Measurements from ENCODE around the gene OR9Q1.
"Not testable (repeated sequence)": the region's sequence is repeated elsewhere in the genome, so short reads cannot be mapped to it uniquely, and the experiment has no call there.

Gene OR9Q1

DNA sequence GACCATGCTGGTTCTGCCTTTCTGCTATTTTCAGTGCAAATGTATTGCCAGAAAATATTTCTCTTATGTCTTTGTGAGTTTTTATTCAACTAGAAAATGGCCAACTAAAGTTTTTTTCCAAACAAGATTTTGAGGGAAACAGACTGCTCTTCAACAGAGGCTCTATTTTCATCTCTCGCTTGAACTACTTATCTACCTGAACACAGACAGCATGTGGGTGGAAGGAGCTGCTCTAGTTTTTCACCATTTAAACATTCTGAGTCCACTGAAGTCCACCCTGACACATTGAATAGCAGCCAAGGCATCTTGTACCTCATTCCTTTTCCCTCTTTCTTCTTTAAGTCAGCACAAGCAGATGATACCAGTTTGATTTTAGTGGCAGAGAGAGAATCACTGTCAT lies 111.5 kb downstream of the OR9Q1 start:
- no peak for DNase-seq (ENCODE audit: low spot score)

- DNase-seq (ENCODE audit: low spot score): no peak
Measured at GRCh38 chr11:58142761-58143160, 119.1 kb downstream of the OR9Q1 start.

GRCh38 chr11:58152781-58153180 lies 129.1 kb downstream of the OR9Q1 start:
- DNase-seq (ENCODE audit: low spot score): no peak

DNA sequence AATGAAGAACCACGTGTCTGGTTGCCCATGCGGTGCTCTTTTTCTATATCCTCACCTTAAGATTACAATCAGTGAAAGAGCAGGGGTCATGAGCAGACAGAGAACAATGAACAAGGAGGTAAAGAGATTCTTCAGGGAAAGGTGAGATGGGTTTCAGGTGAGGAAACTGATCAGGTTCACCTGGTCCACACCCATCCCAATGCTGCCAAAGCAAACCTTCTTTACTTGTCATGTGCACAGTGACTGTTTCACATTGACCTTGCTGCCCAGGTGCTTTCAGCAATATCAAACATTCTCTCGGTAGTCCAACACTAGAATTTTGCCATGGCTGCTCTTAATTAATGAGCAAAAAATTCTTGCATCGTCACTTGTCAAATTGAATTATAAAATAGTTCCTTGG lies 140.7 kb downstream of the OR9Q1 start:
- DNase-seq (ENCODE audit: low spot score): no peak

DNA sequence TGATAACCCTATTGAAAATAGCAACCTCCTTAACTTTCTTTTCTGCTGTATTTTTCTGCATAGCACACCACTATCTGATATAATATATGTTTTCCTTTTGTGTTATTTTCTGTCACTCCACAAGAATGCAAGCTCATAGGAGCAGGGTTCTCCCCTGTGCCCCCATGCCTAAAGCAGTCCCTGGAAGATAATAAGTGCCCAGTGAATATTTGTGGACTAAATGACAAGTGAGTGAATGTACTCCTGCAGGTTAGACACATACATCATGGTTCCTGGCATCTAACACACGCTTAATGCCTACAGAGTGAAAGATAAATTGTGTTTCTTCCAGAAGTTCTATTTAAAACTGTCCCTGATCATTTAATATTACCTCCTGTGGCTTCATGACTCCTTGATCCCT lies 141.3 kb downstream of the OR9Q1 start:
- DNase-seq (ENCODE audit: low spot score): no peak

GRCh38 chr11:58165504-58166106 lies 141.9 kb downstream of the OR9Q1 start:
- no peak for DNase-seq (ENCODE audit: low spot score)

- no peak for DNase-seq (ENCODE audit: low spot score)
Measured at GRCh38 chr11:58177409-58178054, 153.9 kb downstream of the OR9Q1 start.

- no peak for DNase-seq (ENCODE audit: low spot score)
Measured at GRCh38 chr11:58178444-58178843, 154.8 kb downstream of the OR9Q1 start.

DNA sequence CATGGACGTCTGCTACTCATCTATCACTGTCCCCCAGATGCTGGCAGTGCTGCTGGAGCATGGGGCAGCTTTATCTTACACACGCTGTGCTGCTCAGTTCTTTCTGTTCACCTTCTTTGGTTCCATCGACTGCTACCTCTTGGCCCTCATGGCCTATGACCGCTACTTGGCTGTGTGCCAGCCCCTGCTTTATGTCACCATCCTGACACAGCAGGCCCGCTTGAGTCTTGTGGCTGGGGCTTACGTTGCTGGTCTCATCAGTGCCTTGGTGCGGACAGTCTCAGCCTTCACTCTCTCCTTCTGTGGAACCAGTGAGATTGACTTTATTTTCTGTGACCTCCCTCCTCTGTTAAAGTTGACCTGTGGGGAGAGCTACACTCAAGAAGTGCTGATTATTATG lies 156.0 kb downstream of the OR9Q1 start:
- no peak for DNase-seq (ENCODE audit: low spot score)

- DNase-seq (ENCODE audit: low spot score): no peak
Measured at GRCh38 chr11:58186938-58187337, 163.3 kb downstream of the OR9Q1 start.

DNA sequence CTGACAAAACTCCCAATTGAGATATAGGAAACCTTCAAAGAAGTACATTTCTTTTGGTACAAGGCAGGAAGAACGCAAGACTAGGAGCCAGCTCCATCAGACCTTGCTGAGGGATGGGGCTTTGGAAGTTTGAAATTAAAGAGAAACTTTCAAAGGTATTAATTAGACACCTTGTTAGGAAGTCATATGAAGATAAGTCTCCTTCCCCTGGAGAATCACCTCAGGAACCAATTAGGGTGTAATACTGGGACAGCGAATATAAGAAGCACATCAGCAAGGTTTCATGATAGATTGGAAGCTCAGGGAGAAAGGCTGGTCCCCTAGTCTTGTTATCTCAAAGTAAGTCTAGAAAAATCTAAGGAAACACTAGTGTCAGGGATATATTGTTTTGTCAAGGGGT lies 165.1 kb downstream of the OR9Q1 start, which contains the start of gene OR9Q2:
Gene OR9Q2 (plus strand): TSS at position 301 of the 400 bp plus-strand sequence. CDS start 1,421 bp downstream, outside the sequence.
- no peak for DNase-seq (ENCODE audit: low spot score)

GRCh38 chr11:58192229-58192628 lies 168.5 kb downstream of the OR9Q1 start:
- DNase-seq (ENCODE audit: low spot score): no peak

DNA sequence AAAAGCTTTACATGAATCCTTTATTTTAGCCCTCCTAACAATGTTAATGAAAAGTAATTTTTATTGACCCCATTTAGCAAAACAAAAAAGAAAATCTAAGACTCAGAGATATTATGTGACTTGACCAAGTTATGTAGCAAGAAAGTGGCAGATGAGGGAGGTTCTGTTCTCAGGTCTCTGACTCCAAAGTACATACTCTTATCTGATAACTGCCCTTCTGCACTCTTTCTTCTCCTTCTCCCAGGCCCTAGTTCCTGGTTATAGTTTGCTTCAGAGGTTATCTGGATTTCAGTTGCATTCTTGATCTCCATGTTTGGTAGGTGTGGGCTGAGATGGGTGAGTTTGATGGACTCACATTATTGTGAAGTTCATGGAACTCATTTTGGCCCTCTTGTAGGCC lies 169.7 kb downstream of the OR9Q1 start:
- DNase-seq (ENCODE audit: low spot score): no peak

DNA sequence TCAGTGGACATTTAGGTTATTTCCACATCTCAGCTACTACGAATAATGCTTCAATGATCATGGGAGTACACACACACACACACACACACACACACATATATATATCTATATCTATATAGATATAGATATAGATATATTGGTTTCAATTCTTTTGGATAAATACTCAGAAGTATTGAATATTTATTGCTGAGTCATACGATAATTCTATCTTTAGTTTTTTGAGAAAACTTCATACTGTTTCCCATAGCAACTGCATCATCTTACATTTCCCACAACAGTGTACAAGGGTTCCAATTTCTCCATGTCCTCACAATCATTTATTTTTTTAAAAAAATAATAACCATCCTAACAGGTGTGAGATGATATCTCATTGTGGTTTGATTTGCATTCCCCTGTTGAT lies 172.3 kb downstream of the OR9Q1 start:
- no peak for DNase-seq (ENCODE audit: low spot score)

GRCh38 chr11:58199271-58199670 lies 175.6 kb downstream of the OR9Q1 start:
- no peak for DNase-seq (ENCODE audit: low spot score)

- DNase-seq (ENCODE audit: low spot score): no peak
Measured at GRCh38 chr11:58204042-58204441, 180.4 kb downstream of the OR9Q1 start, which contains the start of gene OR1S2. TSS of gene OR1S2 (minus strand) at chr11:58204142. CDS start at chr11:58204142, 0 bp downstream.

- not testable (repeated sequence) for DNase-seq (ENCODE audit: low spot score)
Measured at GRCh38 chr11:58212420-58212819, 188.7 kb downstream of the OR9Q1 start, which contains the start of gene OR1S1. TSS of gene OR1S1 (plus strand) at chr11:58212720.

DNA sequence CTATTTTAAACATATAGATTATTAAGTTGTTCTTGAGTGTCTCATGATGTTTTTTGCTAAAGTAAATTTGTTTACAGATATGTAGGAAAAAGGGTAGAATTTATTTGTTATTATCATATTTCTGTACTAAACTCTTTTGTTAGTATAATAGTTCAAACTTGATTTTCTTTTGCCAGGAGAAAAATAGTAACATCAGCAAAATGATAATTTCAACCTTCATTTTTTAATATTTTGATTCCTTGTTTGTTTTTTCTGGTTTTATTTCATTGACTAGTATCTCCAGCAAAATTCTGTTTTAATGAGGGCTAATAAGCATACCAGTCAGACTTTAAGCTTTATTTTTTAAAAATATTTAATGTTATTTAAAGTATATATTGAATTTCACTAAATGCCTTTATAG lies 192.8 kb downstream of the OR9Q1 start:
- DNase-seq (ENCODE audit: low spot score): no peak

- DNase-seq (ENCODE audit: low spot score): peak; percentile 40
Measured at GRCh38 chr11:58222721-58223120, 199.0 kb downstream of the OR9Q1 start.

DNA sequence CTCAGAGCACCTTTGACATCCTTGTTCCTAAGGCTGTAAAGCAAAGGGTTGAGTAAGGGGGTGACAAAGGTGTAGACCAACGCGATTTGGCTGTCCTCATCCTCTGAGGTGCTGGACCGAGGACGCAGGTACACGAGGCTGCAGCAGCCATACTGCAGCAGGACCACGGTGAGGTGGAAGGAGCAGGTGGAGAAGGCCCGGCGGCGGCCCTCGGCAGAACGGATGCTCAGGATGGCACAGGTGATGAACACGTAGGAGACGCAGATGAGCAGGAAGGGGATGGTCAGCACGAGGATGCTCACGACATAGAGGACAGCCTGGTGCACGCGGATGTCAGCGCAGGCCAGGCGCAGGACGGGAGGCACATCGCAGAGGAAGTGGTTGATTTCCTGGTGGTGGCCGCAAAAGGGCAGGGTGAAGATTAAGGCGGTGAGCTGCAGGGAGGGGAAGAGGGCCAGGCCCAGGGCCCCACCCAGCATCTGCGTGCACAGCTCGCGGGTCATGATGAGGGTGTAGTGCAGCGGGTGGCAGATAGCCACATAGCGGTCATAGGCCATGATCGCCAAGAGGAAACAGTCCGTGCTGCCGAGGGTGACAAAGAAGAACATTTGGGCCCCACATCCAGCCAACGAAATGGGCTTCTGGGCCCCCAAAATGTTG lies 204.4 kb downstream of the OR9Q1 start:
- no peak for DNase-seq (ENCODE audit: low spot score)
